HG02610 (cell line): ENCODE results near the gene RPL18A.

ENCODE experiments used
- ATAC-seq: cut with Tn5 transposase; IDR thresholded peaks from one replicate; pipeline ENCODE4 v1.9.1; 2021; ENCODE audit warnings: mild to moderate bottlenecking, moderate library complexity; ENCODE audit not compliant: unreplicated experiment

Gene RPL18A

DNA sequence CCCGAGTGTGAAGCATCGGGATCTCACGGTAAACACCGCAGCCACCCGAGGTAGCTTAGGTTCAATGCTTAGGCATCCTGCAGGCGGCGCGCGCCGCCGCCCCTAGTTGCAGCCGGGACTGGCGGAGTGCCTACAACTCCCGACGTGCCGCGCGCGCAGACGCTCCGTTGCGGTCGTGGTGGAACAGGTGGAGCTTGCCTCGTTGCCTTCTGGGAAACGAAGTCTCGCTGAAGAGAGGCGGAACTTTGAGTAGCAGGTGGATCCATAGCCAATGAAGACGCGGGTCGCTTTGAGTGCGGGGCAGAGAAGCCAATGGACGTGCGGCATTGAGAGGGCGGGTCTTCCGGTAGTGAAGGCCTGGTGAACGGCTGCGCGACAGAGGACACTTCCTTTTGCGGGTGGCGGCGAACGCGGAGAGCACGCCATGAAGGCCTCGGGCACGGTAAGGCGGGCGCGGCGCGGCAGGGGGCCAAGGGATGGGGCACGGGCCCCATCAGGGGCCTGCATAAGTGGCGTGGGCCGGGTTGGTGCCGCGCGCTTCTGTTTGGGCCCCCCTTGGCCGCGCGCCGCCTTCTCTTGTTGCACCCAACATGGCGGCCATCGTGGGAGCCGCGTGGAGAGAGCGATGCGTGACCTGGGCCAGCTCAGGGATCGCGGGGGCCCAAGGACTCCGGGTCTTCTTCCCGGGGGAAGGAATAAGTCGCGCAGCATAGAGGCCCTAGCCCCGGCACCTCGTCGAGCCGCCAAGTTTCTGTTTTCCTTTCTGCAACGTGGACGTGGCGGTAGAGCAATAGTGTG, at the start of gene RPL18A:
Gene RPL18A, plus strand, starts transcription at position 378 of the 798 bp plus-strand sequence. Its CDS starts 47 bp downstream, at position 425.
- ATAC-seq: peak; percentile 88

DNA sequence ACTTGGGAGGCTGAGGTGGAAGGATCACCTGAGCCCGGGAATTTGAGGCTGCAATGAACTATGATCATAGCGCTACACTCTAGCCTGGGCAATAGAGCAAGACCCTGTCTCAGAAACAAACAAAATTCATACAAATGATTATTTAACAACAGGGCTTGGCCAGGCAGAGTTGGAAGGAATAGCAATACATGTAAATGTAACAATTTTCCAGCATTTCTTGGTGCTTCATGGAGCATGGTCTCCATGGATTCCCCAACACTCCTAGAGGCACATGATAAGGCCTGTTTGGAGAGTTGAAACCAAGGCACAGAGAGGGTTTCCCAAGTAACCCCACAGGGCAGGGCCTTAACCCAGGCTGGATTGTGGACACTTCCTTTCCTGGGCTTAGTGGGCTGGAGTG, 48.6 kb upstream of the RPL18A start:
- no peak for ATAC-seq

DNA sequence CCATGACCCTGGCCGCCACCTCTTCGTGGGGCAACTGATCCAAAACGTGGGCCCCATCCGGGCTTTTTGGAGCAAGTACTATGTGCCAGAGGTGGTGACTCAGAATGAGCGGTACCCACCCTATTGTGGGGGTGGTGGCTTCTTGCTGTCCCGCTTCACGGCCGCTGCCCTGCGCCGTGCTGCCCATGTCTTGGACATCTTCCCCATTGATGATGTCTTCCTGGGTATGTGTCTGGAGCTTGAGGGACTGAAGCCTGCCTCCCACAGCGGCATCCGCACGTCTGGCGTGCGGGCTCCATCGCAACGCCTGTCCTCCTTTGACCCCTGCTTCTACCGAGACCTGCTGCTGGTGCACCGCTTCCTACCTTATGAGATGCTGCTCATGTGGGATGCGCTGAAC, 48.0 kb upstream of the RPL18A start:
- ATAC-seq: no peak

DNA sequence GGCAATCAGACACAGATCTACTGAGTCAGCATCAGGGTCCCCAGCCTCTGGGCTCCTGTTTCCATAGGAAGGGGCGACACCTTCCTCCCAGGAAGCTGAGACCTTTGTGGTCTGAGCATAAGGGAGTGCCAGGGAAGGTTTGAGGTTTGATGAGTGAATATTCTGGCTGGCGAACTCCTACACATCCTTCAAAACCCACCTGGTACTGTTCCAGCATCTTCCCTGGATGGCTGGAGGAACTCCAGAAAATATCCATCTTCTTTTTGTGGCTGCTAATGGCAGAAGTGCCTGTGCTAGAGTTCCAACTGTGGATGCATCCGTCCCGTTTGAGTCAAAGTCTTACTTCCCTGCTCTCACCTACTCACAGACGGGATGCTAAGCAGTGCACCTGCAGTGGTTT, 47.6 kb upstream of the RPL18A start:
- no peak for ATAC-seq

DNA sequence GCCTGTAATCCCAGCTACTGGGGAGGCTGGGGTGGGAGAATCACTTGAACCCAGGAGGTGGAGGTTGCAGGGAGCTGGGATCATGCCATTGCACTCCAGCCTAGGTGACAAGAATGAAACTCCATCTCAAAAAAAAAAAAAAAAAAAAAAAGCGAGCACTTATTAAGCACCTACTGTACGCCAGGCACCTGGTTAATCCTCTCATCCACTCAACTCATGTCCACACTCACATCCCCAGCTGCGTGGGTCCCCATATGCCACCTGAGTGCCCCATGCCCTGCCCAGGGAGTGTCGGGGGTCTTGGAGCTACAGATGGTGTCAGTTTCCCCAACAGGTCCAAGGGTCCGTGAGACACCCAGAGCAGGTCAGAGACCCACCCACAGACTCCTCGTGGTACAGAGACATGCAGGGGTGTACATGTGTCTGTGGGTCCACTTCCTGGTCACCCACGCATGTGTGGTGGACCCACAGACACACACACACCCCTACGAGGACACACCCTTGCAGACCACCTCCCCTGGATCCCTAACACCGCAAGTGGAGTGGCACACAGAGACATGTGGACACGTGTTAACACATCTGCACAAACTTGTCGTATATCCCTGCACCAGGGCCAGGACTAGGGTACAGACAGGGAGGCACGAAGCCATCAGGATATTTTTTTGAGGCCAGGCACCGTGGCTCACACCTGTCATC, 41.9 kb upstream of the RPL18A start:
- no peak for ATAC-seq

DNA sequence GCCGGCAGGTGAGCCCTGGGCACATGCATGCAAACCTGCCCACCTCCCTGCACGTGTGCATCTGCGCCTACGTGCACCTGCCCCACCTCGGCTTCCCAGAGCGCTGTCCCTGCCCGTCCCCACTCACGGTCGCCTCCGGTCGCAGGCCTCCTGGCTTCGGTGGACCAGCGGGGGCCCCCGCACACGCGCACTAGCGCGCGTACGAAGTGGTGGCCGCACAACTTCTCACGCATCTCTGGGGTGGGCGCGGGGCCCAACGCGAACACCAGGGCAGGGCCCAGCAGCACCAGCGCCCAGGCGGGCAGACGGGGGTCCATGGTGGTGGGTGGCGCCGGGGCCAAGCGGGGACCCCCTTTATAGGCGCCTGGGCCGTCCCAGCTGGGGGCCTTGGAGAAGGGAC, 38.5 kb upstream of the RPL18A start, which contains the start of gene INSL3:
Gene INSL3, minus strand, starts transcription at position 330 of the 400 bp plus-strand sequence. Its CDS starts 13 bp downstream, at position 317.
- no peak for ATAC-seq

DNA sequence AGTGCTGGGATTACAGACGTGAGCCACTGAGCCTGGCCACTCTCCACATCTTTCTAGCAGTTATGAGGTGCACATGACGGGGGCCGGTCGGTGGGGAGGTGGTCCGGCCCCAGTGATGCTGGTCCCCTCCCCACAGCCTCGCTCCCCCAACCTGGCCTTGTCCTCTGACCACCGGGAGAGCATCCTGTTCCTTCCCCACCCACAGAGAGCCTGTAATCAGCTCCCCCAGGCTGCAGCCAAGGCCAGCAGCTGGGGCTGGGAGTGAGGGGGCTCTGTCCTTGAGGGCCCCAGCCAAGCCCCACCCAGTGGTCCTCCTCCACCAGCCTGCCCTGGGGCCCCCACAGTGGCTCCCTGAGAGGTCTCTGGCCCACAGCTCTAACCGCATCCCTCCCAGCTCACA, 35.4 kb upstream of the RPL18A start:
- no peak for ATAC-seq

DNA sequence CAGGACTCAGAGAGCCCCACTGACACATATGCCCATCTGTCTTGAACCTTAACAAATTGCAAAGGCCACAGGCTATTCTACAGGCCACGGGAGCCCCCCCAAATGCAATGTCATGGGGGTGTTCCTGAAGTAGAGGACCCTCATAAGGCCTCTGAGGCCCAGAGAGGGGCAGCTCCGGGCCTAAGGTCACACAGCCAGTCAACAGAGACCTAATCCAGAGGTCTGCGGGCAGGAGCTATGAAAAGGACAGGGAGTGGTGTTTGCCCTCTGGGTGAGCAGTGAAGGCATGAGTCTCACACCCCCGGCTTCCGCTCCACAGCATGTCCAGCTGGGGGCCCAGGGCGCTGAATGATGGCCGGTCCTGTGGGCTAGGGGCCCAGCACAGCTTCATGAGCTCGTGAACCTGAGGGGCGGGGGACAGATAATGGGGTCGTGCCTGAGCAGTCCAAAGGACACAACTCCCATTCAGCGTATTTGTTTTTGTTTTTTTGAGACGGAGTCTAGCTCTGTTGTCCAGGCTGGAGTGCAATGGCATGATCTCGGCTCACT, 33.1 kb upstream of the RPL18A start:
- ATAC-seq: no peak

DNA sequence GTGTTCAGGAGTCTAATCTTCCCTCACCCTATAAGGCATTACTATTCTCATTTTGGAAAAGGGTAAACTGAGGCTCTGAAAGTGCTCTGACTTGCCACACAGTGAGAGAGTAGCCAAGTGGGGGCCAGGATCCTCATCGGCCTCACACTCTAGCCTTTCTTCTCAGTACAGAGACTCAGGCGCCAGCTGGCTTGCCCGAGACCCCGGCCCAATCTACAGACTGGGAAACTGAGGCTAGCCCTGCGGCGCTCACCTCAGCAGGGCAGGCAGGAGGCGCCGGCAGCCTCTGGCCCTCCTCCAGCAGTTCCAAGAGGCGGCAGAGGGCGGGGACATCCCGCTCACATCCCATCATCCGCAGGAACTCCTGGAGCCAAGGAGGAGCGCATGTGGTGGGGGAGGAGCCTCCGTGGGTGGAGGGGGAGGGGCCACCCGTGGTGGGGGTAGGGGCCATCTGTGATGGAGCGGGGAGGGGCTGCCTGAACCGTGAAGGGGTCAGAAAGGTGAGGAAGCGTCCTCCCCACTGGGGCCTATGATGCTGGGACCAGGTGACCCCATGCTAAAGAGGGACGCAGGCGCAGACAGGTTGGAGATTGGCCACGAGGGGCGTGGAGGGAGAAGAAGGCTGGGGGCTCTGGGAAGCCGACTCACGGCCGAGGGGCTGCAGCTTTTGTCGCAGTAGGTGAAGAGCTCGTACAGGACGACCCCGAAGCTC, 29.7 kb upstream of the RPL18A start:
- ATAC-seq: no peak

DNA sequence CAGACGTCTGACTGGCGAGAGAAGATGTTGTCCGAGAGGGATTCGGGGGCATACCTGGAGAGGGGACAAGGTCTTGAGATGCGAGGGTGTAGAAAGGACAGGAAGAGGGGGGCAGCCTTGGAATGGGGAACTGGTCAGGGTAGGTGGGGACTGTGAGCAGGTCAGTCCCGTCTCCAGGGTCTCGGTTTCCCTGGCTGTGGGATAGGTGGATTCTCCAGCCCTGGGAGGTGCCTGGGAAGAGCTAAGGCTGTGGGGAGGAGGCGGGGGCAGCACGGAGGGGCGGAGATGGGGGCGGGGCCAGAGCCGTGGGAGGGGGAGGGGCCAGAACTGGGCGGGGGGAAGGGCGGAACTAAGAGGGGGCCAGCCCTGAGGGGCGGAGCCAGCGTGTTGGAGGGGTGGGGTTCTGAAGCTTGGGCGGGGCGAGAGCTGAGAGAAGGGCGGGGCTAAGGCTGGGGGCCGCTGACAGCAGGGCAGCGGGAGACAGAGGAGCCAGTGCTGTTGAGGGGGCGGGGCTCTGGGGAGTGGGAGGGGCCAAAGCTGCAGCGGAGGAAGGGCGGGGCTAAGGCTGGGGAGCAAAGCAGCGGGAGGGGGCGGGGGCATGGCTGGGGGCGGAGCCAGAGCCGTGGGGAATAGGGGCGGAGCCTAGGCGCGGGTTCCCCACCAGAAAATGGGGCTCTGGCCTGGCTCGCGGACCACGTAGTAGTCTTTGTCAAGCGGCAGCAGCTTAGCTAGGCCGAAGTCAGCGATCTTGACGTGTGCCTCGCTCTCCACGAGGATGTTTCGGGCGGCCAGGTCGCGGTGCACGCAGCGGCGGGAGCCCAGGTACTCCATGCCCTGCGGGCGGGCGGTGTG, 28.9 kb upstream of the RPL18A start:
- no peak for ATAC-seq

DNA sequence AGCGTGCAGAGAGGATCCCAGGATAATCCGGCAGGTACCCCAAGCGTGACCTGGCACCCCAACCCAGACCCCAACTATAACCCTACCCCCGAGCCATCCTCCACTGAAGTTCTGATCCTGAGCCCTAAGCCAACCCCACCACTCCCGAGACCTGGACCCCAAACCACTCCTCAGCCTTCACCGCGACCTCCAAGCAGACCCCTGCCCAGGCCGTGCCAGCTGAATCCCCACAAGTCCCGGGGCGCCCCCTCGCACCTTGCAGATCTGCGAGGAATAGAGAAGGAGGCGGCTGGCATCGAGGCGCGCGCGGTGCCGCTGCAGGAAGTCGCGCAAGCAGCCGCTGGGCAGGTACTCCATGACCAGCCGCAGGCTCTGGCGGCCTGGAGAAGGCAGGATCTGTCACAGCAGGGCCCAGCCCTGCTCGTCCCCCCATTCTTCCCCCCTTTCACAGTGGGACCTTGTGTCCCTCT, 28.3 kb upstream of the RPL18A start:
- no peak for ATAC-seq

DNA sequence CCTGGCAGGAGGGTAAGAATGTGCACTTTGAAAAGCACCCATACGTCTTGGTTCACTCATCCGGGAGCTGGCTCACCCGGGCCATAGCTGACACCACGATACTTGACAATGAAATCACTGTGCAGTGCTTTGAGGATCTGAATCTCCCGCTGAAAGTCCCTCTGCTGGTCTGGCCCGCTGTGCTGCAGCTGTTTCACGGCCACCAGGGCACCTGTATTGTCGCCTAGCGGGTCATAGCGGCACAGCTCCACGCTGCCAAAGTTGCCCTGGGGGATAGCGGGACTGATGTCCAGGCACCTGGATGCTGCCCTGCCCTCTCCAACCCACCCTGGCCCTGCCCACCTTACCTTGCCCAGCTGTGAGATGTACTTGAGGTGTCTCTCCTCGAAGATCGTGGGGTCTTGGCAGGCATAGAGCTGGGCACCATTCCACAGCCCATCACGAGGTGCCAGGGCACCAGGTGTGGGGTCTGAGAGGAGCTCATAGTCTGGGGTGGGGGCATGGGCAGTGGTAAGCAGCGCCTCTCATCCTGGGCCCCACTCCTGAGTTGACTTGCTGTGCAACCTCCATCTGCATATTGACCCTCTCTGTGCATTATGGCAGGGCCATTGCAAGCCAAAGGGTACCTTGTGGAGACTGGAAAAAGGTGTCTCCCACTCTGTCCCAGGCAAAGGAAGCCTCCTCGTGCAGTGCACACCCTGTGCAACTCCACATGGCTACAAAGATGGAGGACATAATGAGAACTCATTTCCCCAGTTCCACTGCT, 27.1 kb upstream of the RPL18A start:
- ATAC-seq: no peak

DNA sequence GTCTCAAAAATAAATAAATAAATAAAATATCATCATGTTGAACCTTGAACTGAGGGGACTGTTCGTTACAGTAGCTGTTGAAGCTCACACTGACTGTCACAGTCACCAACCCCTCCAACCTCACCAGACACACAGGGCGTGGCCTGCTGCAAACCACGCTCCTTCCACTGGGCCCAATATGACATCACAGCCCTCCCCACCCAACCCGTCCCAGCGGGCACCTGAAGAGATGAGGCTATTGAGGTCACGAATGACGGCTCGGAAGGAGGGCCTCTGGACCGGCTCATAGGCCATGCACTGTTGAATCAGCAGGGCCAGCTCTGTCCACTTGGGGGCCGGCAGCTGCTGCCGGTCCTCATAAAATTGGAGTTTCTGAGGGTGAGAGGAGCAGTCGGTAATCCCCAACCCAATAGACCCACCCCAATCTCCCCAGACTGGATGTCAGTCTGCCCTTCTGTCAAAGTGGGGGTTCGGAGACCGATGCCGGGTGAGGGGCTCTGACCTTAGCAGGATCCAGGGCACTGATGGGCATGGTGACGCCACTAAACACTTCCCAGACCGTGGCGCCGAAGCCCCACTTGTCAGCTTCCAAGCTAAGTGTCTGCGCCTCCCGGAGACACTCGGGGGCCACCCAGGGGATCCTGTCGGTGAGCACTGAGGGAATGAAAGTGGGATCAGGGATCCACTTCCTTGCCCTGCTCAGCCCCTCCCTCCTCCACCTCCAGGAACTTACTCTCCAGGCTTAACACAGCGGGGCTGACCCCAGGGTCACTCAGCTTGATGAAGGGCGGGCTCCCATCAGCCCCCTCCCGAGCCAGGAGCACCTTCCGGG, 25.1 kb upstream of the RPL18A start:
- ATAC-seq: no peak

DNA sequence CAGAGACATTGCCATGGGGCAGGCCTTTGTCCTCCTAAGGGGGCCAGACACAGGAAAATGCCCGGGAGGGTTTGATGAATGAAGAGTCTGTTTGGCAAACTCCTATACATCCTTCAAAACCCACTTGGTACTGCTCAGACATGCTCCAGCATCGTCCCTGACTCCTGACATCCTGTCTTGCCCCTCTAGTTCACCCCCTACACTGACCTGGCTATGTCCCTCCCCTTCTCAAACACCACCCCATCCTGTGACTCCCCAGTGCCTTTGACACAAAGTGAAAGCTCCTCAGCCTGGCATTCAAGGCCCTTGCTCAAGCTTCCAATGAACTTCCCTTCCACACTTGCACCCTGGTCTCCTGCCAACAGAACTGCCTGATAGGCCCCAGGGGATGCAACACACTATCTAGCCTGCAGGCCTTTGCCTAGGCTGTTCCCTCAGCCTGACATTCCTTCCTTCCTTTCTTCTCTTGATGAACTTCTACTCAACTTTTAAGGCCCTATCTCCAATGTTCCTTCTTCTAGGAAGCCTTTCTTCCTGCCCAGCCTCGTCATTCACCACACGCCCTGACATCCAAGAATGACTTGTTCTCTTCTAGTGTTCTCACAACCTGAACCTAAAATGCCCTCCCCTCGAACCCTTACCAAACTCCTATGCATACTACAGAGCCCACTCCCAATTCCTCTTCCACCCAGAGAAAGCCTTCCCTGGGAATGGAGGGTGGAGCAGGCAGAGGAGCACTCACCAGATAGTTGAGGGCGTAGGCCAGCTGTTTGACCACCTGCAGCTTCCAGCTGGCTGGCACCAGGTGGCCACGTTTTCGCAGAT, 24.3 kb upstream of the RPL18A start:
- no peak for ATAC-seq

DNA sequence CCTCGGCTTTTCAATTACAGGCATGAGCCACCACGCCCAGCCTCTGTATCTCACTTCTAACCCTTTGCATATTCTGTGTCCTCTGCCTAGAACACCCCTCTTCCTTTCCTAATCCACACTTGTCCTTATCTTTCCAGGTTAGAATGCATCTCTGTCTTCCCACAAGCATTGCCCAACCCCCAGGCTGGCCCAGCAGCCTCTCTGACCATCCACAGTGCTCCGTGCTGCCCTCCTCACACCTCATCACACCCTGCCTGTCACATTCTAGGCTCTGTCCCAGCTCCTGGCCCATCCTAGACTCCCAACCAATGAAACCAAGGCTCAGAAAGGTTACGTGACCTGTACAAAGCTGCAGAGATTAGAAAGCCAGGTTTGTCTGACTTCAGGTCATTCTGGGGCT, 23.2 kb upstream of the RPL18A start:
- ATAC-seq: no peak

DNA sequence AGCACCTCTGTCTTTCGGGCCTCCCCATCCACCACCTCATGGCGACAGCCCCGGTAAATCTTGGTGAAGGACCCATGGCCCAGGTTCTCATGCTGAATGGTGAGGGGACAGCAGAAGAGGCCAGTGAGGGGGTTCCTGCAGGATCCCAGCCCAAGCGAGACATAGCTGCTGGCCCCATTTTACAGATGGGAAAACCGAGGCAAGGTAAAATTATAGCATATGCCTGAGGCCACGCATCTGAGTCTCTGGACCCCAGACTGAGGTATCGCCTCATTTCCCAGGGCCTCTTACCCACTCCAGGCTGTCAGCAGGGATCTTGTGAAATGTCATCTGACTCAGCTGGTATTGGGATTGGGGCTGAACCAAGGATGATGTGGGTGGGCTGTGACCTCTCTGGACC, 21.7 kb upstream of the RPL18A start:
- no peak for ATAC-seq

DNA sequence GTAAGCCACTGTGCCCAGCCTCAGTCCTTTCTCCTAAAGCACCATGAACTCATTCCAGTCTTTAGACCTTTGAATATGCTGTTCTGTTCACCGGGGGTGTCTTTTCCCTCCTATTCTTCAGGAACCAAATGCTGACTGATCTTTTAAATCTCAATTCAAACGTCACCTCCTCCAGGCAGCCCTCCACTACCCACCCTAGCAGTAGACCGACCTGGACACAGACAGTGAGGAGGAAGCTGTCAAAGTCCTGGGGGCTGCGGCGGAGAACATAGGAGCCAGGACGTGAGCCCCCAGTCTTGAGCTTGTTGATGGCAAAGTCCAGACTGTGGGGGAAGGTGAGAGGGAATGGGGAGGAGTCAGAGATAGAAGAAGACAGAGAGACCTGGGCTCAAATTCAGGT, 19.7 kb upstream of the RPL18A start:
- ATAC-seq: no peak

DNA sequence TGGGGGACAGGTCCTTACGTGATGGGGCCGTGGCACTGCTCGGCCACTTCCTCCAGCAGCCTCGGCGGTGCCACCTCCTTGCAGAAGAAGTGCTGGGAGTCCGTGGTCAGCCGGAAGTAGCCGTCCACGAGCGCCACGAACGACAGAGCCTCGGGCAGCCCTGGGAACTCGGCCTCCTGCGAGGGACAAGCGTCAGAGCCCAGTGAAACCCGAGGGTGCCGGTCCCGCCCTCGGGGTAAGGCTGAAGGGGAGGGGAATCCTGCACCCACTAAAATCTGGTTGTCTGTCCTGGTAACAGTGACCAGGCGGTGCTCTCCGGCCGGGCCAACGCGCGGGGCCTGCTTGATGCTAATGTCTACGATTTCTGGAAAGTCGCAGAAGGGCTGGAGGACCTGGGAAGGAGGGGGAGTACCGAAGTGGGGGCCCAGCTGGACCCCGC, 18.3 kb upstream of the RPL18A start:
- ATAC-seq: no peak
